ENCODE results near the gene ZFP91. TPM values are rescaled to one million over a fixed set of nuclear protein-coding genes. Genes with fewer than 3 reads are reported as not detected.
A peak's percentile ranks its signal among the peaks of the same experiment; 100 is the strongest.

ZFP91 gene
- total and polyA plus RNA-seq, 2 experiments from 2014 or later: 10.2 to 30.0 TPM

- H2AFZ ChIP-seq: no peak overlapping the region
- Mint-ChIP-seq H3K9me3 (no peaks in the 10 kb centered on the region), H3K4me1 (no peaks in the 10 kb centered on the region), H3K4me3 (no peak overlapping the region), H3K27me3 (ENCODE audit: insufficient read depth, low read depth, poor library complexity) (no peaks in the 10 kb centered on the region), H3K27ac (no peak overlapping the region), H3K36me3 (ENCODE audit: low read depth) (peaks cover 78% of the 10 kb centered on the region)
- H3K36me3 ChIP-seq (ENCODE audit: insufficient read depth): peaks cover 69% of the 10 kb centered on the region
- H3F3A ChIP-seq (replicated peaks; ENCODE audit: low read depth): no peaks in the 10 kb centered on the region
- peaks cover 12% of the 10 kb centered on the region for H4K20me1 ChIP-seq (replicated peaks; ENCODE audit: insufficient read depth)
- no peak overlapping the region for H3K27ac ChIP-seq (ENCODE audit: low read depth)
- H3K4me3 ChIP-seq: no peak overlapping the region
- no peak for TF ChIP-seq REST (IDR thresholded peaks at IDR 0.05; ENCODE audit: unreplicated experiment)
- no peak for TF ChIP-seq EZH2phosphoT487 (IDR thresholded peaks at IDR 0.05; ENCODE audit: unreplicated experiment)
- no peak for TF ChIP-seq ZNF331 (CRISPR knock-in tag; IDR thresholded peaks at IDR 0.05; ENCODE audit: low read depth)
- no peaks in the 10 kb centered on the region for H3K9me2 ChIP-seq (ENCODE audit: insufficient read depth)
- no peak for DNase-seq (ENCODE audit: low spot score)
- no peak overlapping the region for H3K4me2 ChIP-seq
- no peaks in the 10 kb centered on the region; the same call in 1 of the 2 replicates for H3K79me2 ChIP-seq (replicated peaks; ENCODE audit: insufficient read depth)
- ATAC-seq: no peak
- no peaks in the 10 kb centered on the region for H3K4me1 ChIP-seq (ENCODE audit: insufficient read depth)
- H3K27me3 ChIP-seq (ENCODE audit: insufficient read depth): no peaks in the 10 kb centered on the region
Measured at GRCh38 chr11:58616594-58616993, 37.7 kb downstream of the ZFP91 start.

- no peak overlapping the region for H3K4me3 ChIP-seq
- no peaks in the 10 kb centered on the region for H3K27me3 ChIP-seq (ENCODE audit: insufficient read depth)
- H3K4me1 ChIP-seq (ENCODE audit: insufficient read depth): no peaks in the 10 kb centered on the region
- H2AFZ ChIP-seq: no peak overlapping the region
- DNase-seq (ENCODE audit: low spot score) (peak; percentile 24), ATAC-seq (peak; percentile 79)
- no peak overlapping the region for H3K4me2 ChIP-seq
- peaks cover 59% of the 10 kb centered on the region for H3K36me3 ChIP-seq (ENCODE audit: insufficient read depth)
- H3F3A ChIP-seq (replicated peaks; ENCODE audit: low read depth): no peaks in the 10 kb centered on the region
- H3K9me3 Mint-ChIP-seq: no peaks in the 10 kb centered on the region
- TF ChIP-seq CTCF (conservative IDR thresholded peaks at IDR 0.05; ENCODE audit: low read depth in 2 of 2) (peak; percentile 12 to 19; a peak in 1 of 4 replicates), ZNF462 (CRISPR knock-in tag; IDR thresholded peaks at IDR 0.05) (no peak)
- H3K36me3 Mint-ChIP-seq (ENCODE audit: low read depth): peaks cover 77% of the 10 kb centered on the region
- no peaks in the 10 kb centered on the region for H3K4me1 Mint-ChIP-seq
- H3K4me3 Mint-ChIP-seq: no peak overlapping the region
- no peaks in the 10 kb centered on the region for H3K9me2 ChIP-seq (ENCODE audit: insufficient read depth)
- no peaks in the 10 kb centered on the region; the same call in 1 of the 2 replicates for H3K79me2 ChIP-seq (replicated peaks; ENCODE audit: insufficient read depth)
- H4K20me1 ChIP-seq (replicated peaks; ENCODE audit: insufficient read depth): peaks cover 12% of the 10 kb centered on the region
- no peaks in the 10 kb centered on the region for H3K27me3 Mint-ChIP-seq (ENCODE audit: insufficient read depth, low read depth, poor library complexity)
- H3K27ac ChIP-seq (ENCODE audit: low read depth): no peak overlapping the region
- no peak overlapping the region for H3K27ac Mint-ChIP-seq
Measured at GRCh38 chr11:58617976-58618557, 39.2 kb downstream of the ZFP91 start.
